Stomach (tissue), 4 donors: ENCODE data around the gene ASH1L.

ENCODE experiments used
- CTCF ChIP-seq, 7 experiments: fragments of 450-650 bp in 4 of 7; fragments of 200-600 bp in 3 of 7; sonication (generic) in 3 of 7; IDR thresholded peaks; one replicate each; pipeline ENCODE4 v1.5.1; 2016 to 2019; ENCODE audit warnings: antibody characterized with exemption in 7 of 7, control low read depth in 2 of 7, mild to moderate bottlenecking in 1 of 7
- EP300 ChIP-seq: sonication (generic); formaldehyde crosslinking; IDR thresholded peaks from one replicate; pipeline ENCODE4 v1.6.1; 2017; ENCODE audit warnings: antibody characterized with exemption

GRCh38 chr1:155591770-155592169 is 29.2 kb upstream of the ASH1L start:
- TF ChIP-seq CTCF (IDR thresholded peaks at IDR 0.05) (peak in 5 of 7 experiments; percentile 20 to 54 (median 45)), EP300 (no peak)
